ENCODE measurements around the gene KDM1B. TPM values are rescaled to one million over a fixed set of nuclear protein-coding genes. Genes with fewer than 3 reads are reported as not detected.

Gene KDM1B
- total and polyA plus RNA-seq, 2 of the 8 experiments (the other 6 are each of a cell fraction or from before 2014, with no cell fraction given) = 3.7 to 7.5 TPM

DNA sequence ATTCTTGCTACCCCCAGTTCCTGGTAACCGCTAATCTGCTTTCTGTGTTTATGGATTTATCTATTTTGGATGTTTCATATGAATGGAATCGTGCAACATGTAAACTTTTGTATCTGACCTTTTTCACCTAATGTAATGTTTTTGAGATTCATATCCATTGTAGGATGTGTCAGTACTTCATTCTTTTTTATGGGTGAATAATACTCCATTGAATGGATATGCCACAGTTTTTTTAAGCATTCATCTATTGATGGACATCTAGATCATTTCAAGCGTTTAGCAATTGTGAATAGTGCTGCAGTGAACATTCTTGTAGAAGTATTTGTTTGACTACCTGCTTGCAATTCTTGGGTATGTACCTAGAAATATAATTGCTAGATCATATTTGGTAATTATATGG is 13.0 kb downstream of the KDM1B start:
- H3K4ac ChIP-seq (replicated peaks; ENCODE audit: insufficient read length, low read depth, low read length) = no peak overlapping the region
- no peaks in the 10 kb centered on the region for H3K79me1 ChIP-seq (ENCODE audit: low read depth, low read length)
- POLR2A ChIA-PET (ENCODE audit: partially characterized antibody) = interaction anchor here (0.6 to 1.6 kb wide), 3 partner anchors 9 to 68 kb away, joined by 3 to 4 read pairs (median 3); no protein-coding TSS in a partner anchor
- peaks cover 0 to 26% (median 10%) of the 10 kb centered on the region in 4 experiments; a peak in 3 of 8 replicates for H3K36me3 ChIP-seq (ENCODE audit: control insufficient read depth in 2 of 4, insufficient read depth in 4 of 4, low read length in 3 of 4)
- H2BK120ac ChIP-seq (replicated peaks; ENCODE audit: low read depth, low read length) = no peak overlapping the region
- H4K5ac ChIP-seq (ENCODE audit: insufficient read length, low read depth, low read length) = no peak overlapping the region
- H4K91ac ChIP-seq (replicated peaks; ENCODE audit: insufficient read length, low read length) = no peak overlapping the region
- no peak overlapping the region for H3K4me2 ChIP-seq (ENCODE audit: insufficient read depth in 1 of 2, low read depth in 2 of 2, low read length in 2 of 2)
- WGBS, 2 experiments (ENCODE audit: extremely low coverage in 1 of 2, insufficient coverage in 1 of 2, insufficient read length in 1 of 2, insufficient replicate concordance in 2 of 2, low coverage in 1 of 2, low lambda C conversion rate in 2 of 2, missing lambda C conversion rate in 1 of 2) = 89% methylated on average over 3 of the region's 3 CpGs; no CpG with 5 or more reads in 1 of the 2 experiments
- no peak overlapping the region for H2BK5ac ChIP-seq (ENCODE audit: low read depth, low read length)
- H2BK15ac ChIP-seq (ENCODE audit: low read length) = no peak overlapping the region
- no peaks in the 10 kb centered on the region for H3K79me2 ChIP-seq (ENCODE audit: control insufficient read depth in 1 of 2, insufficient read depth in 2 of 2, low read length in 2 of 2)
- no peak overlapping the region for H2AK5ac ChIP-seq (ENCODE audit: low read depth, low read length)
- H2BK12ac ChIP-seq (ENCODE audit: low read depth, low read length) = no peak overlapping the region
- no peak overlapping the region for H2BK20ac ChIP-seq (ENCODE audit: low read length)
- TF ChIP-seq SIN3A (conservative IDR thresholded peaks at IDR 0.05 in 1 of 2, IDR thresholded peaks at IDR 0.05 in 1 of 2; ENCODE audit: low read depth in 1 of 2, low read length in 2 of 2) = no peak
- TF ChIP-seq EP300 (IDR thresholded peaks at IDR 0.05; ENCODE audit: borderline replicate concordance in 1 of 2, low read depth in 2 of 2, low read length in 2 of 2) = no peak
- no peak for TF ChIP-seq SAP30 (IDR thresholded peaks at IDR 0.05; ENCODE audit: insufficient read depth, insufficient replicate concordance, low read length)
- no peak for TF ChIP-seq HDAC6 (IDR thresholded peaks at IDR 0.05; ENCODE audit: low read depth, low read length)
- H3K18ac ChIP-seq (ENCODE audit: extremely low read depth, low read length) = no peak overlapping the region
- no peak overlapping the region for H3K23ac ChIP-seq (ENCODE audit: insufficient read length)
- no peaks in the 10 kb centered on the region for H4K20me1 ChIP-seq (replicated peaks in 1 of 2; ENCODE audit: control insufficient read depth in 1 of 2, insufficient read depth in 2 of 2, low read length in 2 of 2)
- no peak for FAIRE-seq
- no peak overlapping the region for H3K9ac ChIP-seq (replicated peaks in 1 of 4; ENCODE audit: extremely low read depth in 1 of 4, low read depth in 3 of 4, low read length in 3 of 4)
- H2AFZ ChIP-seq (ENCODE audit: low read length) = no peak overlapping the region
- no peak for DNase-seq (ENCODE audit: low read depth in 1 of 2, low spot score in 2 of 2)
- CTCF ChIA-PET (ENCODE audit: partially characterized antibody) = no interaction called here
- H3K23me2 ChIP-seq (ENCODE audit: low read depth, low read length) = no peaks in the 10 kb centered on the region
- H3K4me1 ChIP-seq (replicated peaks in 1 of 4; ENCODE audit: control insufficient read depth in 3 of 4, insufficient read depth in 4 of 4, low read length in 3 of 4) = no peaks in the 10 kb centered on the region
- H3K4me3 ChIP-seq (ENCODE audit: extremely low read depth in 1 of 4, insufficient read depth in 2 of 4, low read depth in 3 of 4, low read length in 4 of 4) = no peak overlapping the region
- H3K27me3 ChIP-seq (replicated peaks in 1 of 4; ENCODE audit: control insufficient read depth in 3 of 4, extremely low read depth in 1 of 4, insufficient read depth in 3 of 4, low read length in 3 of 4) = no peaks in the 10 kb centered on the region
- H4K8ac ChIP-seq (ENCODE audit: extremely low read depth, insufficient read depth, low read length) = no peak overlapping the region
- no peak overlapping the region for H3K14ac ChIP-seq (ENCODE audit: insufficient read length)
- peaks cover 0 to 7% of the 10 kb centered on the region in 2 experiments; a peak in 2 of 4 replicates for H3K9me3 ChIP-seq (ENCODE audit: insufficient read depth in 2 of 2, low read depth in 1 of 2, low read length in 1 of 2)
- no peak overlapping the region for H3K27ac ChIP-seq (ENCODE audit: low read depth, low read length)
- H3K56ac ChIP-seq (replicated peaks; ENCODE audit: insufficient read length, low read depth, low read length) = no peak overlapping the region
